Gastroesophageal sphincter (tissue), 2 donors: ENCODE results near the gene P4HB.

Experiments
- EP300 ChIP-seq: sonication (generic); formaldehyde crosslinking; IDR thresholded peaks from one replicate; pipeline ENCODE4 v1.6.1; 2017; ENCODE audit warnings: antibody characterized with exemption, mild to moderate bottlenecking
- POLR2A ChIP-seq, 2 donors: fragments of 450-650 bp; IDR thresholded peaks; one replicate each; pipeline ENCODE4 v1.6.1; 2017; ENCODE audit warnings: antibody characterized with exemption in 2 of 2, mild to moderate bottlenecking in 2 of 2, moderate library complexity in 1 of 2

- TF ChIP-seq EP300 (no peak), POLR2A (IDR thresholded peaks at IDR 0.05) (no peak)
Measured at GRCh38 chr17:81891303-81891552, 30.9 kb upstream of the P4HB start.
